DOHH2 (cell line): ENCODE measurements around the gene HIVEP2.

Experiments
- EZH2phosphoT487 ChIP-seq: fragments of 200-600 bp; sonication (generic); IDR thresholded peaks from 2 replicates; pipeline ENCODE4 v1.6.1; 2017; ENCODE audit warnings: borderline replicate concordance, mild to moderate bottlenecking, antibody characterized with exemption, low read length, moderate library complexity, mixed read lengths
- TF ChIP-seq, protein P1 (sequence below): fragments of 200-600 bp; sonication (generic); IDR thresholded peaks from one replicate; pipeline ENCODE4 v1.5.1; 2014; ENCODE audit warnings: antibody characterized with exemption, mild to moderate bottlenecking, low read depth, low read length; ENCODE audit not compliant: poor library complexity, severe bottlenecking

DNA sequence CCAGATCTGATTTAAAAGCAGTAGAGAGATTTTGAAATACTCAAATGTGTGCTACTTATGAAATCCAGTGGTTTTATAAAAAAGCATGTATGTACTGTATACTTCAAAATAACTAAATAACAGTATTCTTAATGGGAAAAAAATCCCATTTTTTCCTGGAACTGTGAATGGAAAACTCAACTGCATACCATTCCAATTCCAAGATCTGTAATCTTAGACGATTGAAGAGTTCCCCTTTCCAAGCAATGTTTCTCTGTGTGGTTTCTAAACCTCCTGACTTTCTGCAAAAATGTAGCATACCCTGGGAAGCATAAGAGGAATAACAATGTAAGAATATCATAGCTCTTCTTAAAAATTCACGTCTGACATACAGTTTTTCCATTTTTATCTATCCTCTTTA, 40.3 kb upstream of the HIVEP2 start:
- TF ChIP-seq, protein P1, sequence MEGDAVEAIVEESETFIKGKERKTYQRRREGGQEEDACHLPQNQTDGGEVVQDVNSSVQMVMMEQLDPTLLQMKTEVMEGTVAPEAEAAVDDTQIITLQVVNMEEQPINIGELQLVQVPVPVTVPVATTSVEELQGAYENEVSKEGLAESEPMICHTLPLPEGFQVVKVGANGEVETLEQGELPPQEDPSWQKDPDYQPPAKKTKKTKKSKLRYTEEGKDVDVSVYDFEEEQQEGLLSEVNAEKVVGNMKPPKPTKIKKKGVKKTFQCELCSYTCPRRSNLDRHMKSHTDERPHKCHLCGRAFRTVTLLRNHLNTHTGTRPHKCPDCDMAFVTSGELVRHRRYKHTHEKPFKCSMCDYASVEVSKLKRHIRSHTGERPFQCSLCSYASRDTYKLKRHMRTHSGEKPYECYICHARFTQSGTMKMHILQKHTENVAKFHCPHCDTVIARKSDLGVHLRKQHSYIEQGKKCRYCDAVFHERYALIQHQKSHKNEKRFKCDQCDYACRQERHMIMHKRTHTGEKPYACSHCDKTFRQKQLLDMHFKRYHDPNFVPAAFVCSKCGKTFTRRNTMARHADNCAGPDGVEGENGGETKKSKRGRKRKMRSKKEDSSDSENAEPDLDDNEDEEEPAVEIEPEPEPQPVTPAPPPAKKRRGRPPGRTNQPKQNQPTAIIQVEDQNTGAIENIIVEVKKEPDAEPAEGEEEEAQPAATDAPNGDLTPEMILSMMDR, result no peak
- TF ChIP-seq EZH2phosphoT487, result no peak
